Measurements from ENCODE around the gene MRPL30.

- TF ChIP-seq CTCF (IDR thresholded peaks at IDR 0.05; ENCODE audit: insufficient read depth, low read depth, low read length) (no peak), EZH2 (IDR thresholded peaks at IDR 0.05; ENCODE audit: insufficient read depth, low read length) (no peak)
These were observed 628 bp downstream of the MRPL30 start for GRCh38 chr2:99181624-99182000.

Measured in astrocyte (in vitro differentiated cells and primary cell).